GM21717 (cell line): ENCODE measurements around the gene ERN1.

Source experiments
- ATAC-seq: cut with Tn5 transposase; IDR thresholded peaks from one replicate; pipeline ENCODE4 v1.9.1; 2021; ENCODE audit warnings: mild to moderate bottlenecking, moderate library complexity; ENCODE audit not compliant: unreplicated experiment

ERN1 gene

DNA sequence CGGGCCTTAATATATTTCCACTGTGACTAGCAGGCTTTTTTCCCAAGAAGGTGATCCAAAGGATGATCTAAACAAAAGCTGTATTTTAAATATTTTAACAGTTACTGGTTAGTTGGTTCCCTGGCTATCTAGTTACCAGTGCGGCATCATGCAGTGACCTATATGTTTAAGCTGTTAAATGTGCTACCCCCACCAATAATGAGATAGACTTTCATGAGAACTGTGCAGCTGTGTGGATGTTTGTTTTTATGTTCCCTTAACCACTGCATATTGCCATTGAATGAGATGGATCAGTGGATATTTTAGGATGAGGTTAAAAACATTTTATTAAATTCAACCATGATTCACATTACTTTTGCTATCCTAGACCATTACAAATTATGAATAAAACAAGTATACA lies 16.9 kb downstream of the ERN1 start:
- ATAC-seq = no peak

DNA sequence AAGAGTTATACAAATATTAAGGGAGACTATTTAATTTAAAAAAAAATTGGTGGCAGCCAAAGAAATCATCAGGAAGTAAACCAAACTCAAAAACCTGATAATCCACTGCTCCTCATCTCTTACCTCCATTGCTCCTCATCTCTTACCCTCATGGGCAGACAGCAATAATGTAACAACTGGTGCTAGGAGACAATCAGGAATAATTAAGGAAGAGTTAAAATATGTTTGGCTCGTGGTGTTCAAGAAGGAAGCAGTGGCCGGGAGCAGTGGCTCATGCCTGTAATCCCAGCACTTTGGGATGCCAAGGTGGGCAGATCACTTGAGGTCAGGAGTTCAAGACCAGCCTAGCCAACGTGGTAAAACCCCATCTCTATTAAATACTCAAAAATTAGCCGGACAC lies 18.1 kb downstream of the ERN1 start:
- ATAC-seq = no peak

DNA sequence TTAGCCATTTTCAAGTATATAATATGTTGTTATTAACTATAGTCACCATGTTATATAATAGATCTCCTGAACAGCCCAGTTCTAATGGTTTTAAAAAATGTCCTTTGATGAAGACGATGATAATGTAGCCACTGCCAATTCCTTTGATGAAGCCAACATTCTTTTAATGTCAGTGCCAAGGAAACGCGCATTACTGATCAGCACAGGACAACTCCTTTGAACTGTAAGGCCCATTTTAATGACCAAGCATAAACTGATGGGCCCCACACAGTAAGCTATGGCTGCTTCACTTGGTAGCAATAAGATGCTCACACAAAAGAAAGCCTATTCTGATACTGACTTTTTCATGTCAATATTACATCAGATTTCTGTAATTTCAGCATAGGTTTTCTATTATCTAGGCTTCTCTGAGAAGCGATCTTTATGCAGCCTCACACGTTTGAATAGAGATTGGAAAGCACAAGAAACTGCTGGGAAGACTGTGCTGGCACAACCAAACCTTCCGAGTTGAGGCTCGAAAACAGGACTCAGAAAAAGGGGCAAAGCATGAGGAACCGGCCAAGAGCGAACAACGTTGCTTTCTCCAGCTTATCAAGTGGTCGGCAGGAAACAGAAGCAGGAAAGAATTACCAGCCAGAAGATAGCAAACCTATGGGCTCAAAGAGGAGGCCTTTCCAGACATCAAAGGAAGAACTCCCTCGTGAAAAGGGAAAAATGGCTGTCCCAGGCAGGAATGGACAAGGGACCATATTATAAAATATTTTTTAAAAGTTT lies 19.4 kb downstream of the ERN1 start:
- no peak for ATAC-seq

DNA sequence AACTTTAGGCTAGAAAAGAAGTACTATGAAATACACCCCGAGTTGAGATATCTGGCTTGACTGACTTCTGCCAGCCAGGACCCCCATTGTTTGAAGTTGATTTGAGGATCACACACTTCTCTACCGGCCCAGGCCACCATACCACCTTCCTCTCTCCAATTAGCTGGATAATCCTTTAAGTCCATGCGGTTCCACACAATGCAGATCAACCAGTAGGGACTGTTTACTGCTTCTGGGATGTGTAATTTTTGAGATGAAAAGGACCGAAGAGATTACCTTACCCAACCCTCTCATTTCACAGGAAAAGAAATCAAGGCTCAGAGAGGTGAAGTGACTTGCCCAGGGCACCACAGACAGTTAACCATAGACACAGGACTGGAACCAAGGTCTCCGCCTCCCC lies 20.5 kb downstream of the ERN1 start:
- no peak for ATAC-seq

DNA sequence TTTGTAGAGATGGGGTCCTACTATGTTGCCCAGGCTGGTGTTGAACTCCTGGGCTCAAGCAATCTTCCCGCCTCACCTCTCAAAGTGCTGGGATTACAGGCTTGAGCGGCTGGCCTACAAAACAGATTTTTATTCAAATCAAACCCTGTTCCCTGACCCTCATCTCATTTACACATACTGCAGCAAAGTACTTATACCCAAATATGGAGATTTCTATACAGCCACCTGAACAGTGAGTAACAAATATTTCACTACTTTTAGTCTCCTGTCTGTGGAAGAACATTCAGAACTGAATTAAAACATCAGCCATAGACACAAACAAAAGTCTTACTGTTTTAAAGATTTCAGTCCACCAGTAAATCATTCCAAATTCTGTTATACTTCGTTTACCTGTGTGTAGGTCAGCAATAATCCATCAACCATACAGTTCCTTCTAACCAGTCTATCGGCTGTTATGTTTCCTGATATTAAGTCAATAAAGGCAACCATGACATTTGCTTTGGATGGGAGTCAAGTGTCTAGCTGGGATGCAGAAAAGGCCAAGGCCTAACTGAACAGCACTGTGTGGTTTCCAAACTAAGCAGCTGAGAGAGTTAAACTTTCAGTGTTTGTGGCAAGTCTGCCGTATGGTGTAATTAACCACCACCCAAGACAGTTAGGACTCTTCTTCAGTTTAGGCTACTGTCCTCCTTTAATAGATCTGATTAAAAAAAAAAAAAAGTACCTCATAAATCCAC lies 22.3 kb downstream of the ERN1 start:
- ATAC-seq = no peak

DNA sequence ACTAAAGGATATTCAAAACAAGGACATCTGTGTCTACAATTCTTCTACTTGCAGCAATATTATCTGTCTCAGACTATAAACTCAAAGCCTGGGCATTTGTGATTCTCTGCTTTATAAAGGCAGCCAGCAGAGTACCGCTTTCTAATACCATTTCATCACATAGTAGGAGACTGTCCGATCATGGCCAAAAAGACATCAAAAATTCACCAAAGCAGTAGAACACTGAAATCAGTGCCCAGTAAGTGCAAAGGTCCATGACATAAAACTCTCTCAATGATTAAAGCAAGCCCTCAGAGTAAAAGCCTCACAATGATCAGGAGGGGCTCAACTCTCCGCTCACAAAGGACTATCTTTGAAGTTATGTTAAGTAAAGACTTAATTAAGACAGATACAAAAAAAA lies 23.0 kb downstream of the ERN1 start:
- no peak for ATAC-seq

DNA sequence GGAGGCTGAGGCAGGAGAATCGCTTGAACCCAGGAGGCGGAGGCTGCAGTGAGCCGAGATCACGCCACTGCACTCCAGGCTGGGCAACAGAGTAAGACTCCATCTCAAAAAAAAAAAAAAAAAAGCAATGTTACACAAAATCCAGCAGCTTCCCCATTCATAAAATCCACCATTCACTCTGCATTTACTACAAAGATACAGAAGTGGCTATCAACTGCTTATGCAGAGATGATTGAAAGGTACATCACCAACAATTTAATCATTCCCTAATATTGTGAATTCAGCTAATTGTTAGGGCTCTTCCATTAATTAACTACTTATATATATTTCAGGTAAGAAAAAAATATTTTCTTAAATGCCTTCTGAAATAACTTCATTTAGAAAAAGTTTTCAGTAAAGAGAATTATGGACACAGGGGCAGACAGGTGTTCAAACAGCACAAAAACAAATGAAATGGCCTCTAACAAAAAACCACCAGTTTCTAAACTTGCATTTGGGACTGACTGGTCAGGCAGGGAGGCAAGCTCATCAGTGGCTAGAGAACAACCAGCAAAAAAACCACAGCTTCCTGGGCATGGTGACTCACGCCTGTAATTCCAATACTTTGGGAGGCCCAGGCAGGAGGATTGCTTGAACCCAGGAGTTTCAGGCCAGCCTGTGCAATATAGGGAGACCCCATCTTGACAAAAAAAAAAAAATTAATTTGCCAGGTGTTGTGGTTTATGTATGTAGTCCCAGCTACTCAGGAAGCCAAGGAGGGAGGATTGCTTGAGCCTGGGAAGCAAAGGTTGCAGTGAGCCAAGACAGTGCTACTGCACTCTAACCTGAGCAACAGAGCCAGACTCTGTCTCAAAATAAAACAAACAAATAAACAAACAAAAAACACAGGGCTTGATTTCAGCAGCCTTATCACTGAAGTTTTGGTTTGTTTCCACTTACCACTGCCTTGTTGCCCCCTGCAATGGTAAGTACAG lies 26.3 kb downstream of the ERN1 start:
- ATAC-seq = no peak

DNA sequence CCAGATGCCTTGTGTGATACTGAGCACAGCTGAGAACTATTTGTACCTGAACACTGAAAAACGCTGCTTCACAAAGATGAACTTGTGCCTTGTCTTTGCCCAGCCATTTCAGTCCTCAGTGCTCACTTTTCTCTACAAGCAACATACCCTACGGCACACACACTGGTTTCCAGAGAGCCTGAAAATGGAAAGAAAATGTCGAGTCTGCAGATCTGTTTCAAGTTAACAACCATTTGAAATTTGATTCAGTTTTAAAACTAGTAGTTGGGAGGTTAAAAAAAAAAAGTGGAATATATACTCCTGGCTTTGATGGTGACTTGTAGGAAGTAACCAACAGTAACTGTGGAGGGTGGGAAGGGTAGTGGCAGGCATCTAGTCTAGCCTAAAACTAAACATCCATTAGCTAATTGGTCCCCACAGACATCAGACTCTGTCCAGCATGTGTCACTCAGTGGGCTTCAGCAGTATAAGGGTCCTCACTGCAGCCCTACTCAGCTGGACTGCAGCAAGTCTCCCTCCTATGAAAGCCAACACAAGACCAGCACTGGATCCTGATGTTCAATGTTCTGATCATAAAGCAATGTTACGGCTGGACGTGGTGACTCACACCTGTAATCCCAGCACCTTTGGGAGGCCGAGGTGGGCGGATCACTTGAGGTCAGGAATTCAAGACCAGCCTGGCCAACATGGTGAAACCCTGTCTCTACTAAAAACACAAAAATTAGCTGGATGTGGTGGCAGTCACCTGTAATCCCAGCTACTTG lies 27.1 kb downstream of the ERN1 start:
- no peak for ATAC-seq

DNA sequence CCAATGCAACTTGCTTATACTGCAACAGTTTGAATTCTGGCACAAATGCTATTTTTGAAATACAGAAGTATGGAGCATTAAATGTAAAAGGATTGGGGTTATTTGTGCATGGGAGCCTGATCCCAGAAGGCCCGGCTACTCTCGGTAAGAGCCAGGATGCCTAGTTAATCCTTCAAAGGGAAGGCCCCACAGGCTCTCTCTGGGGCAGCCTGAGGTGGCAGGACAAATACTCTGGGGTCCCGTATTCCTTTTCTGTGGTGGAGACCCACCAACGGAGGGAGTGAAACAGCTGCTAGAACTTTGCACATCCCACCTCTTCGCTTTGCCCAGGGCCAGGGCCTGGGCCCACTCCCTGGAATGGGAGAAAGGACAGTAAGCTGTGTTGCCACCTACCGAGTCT lies 30.4 kb downstream of the ERN1 start:
- ATAC-seq = no peak

DNA sequence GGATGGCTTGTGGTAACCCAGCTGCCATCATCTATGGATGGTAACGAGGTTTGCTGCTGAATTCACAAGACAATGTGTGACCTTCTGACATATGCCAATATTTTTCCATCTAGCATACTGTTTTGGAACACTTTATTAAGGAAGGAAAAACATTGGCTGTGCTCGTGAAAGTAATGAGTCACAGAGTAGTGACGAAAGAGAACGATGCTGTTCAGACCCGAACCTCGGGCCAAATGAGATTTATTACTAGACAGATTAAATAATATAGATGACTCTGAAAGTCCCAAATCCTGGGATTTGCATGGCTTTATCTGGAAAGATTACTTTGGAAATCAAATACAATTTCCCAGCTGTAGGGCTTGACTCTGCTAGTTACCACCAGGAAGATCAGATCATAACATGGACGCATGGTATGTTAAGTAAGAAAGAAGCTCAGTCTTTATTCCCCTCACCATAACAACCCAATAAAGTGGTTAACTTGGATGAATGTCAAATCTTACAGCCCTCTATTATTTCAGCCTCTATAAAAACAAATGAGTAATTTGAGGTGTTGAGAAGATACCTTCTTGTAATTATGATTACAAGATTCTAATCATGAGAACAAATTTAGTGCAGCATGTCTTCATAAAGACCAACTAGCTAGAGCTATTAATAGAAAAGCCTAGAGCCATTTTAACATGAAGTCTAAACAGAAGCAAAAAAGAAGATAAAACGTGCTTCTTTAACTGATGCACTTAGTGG lies 32.6 kb downstream of the ERN1 start:
- no peak for ATAC-seq

DNA sequence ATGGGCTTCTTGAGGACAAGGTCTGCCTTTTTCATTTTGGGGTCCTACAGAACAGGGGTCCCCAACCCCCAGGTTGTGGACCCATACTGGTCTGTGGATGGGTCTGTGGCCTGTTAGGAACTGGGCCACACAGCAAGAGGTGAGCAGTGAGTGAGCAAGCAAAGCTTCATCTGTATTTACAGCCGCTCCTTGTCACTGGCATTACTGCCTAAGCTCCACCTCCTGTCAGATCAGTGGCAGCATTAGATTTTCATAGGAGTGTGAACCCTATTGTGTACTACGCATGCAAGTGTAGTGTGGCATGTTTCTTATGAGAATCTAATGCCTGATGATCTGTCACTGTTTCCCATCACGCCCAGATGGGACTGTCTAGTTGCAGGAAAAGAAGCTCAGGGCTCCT lies 33.9 kb downstream of the ERN1 start:
- ATAC-seq = no peak

DNA sequence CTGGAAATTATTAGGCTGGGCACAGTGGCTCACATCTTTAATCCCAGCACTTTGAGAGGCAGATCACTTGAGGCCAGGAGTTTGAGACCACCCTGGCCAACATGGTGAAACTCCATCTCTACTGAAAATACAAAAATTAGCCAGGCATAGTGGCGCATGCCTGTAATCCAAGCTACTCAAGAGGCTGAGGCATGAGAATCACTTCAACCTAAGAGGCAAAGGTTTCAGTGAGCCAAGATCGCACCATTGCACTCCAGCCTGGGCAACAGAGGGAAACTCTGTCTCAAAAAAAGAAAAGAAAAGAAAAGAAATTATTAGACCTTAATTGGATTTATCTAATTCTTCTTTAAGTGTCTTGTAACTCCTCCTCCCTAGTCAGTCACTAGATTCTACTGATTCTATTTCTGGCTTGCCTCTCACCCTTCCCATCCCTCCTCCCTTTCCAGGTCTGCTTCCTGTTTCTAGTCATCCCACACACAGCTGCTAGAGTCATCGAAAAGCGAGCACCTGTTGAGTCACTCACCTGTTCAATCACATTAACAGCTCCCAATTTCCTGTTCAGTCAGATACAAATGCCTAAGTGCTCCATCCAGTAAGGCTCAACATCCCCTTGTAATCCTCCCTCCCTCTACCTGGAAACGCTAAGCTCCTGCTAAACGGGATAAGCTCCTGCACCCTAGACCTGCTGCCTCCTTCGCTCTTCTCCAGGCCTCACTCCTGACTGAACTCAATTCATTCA lies 34.6 kb downstream of the ERN1 start:
- no peak for ATAC-seq

DNA sequence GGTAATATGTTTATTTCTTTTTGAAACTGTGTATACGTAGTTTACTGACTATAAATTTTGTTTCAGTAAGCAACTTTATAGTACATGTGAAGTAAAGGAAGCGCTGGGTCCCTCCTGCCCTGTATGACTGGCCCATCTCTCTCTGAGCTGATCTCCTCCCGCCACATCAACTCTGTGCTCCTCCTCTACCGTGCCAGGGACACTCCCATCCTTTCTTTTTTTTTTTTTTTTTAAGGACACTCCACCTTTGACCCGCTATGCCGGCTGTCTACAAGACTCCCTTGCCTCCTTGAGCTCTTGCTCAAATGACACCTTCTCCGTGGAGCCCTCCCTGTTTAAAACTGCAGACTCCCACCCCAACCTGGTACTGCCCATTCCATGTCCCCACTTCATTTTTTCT lies 35.5 kb downstream of the ERN1 start:
- ATAC-seq = no peak

DNA sequence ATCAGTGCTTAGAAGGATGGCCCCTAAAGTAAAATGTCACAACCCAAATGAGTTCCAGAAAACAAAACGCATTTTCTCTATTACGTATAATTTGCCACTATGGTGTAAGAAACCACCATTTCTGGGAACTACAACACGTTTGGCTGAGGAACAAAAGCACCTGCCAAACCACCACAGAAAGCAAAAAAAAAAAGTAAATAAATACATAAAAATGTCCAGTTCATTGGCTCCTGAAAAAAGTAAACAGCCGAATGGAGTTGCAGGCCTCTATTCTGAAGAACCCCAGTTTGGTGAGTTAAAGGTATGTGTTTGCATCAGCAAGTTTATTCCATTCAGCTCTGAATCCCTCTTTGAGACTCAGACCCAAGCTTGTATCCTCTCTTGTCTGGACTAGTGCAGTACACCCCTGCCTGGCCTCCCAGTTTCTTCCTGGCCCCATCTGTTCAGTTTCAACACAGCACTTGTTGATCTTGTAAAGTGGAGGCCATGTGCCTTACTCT lies 36.9 kb downstream of the ERN1 start:
- no peak for ATAC-seq

DNA sequence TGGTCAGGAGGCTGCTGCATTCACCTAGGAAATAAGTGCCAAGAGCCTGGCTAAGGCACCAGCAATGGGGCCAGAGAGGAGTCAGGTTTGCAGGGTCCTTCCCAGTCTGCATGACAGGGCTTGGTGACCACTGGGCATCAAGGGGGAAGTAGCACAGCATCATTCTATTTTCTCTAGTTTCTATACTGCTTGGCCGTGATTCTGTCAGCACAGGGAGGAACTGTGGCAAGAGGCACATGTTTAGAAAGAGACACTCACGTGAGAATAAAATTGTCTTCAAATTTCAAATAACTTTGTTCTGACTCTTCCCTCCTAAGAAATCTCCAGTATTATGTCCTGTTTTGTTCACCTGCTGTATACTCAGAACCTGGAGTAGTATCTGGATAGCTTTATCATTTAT lies 37.8 kb downstream of the ERN1 start:
- no peak for ATAC-seq

DNA sequence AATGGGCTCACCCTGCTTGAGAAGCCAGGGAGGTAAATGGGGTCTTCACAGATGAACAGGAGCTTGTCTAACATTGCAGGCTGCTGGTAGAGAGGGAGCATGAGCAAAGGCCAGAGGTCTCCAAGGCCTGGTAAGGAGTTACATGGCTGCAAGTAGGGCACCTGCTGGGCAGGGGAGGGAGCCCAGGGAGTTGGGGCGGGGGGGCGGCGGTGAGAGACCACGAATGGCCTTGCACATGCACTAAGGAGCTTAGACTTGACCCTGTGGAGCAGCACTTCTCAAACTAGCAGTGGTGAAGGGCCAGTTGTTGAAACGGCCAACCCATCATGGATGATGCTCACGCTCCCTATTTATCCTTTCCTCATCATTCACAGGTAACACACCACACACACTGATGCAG lies 38.4 kb downstream of the ERN1 start:
- no peak for ATAC-seq

DNA sequence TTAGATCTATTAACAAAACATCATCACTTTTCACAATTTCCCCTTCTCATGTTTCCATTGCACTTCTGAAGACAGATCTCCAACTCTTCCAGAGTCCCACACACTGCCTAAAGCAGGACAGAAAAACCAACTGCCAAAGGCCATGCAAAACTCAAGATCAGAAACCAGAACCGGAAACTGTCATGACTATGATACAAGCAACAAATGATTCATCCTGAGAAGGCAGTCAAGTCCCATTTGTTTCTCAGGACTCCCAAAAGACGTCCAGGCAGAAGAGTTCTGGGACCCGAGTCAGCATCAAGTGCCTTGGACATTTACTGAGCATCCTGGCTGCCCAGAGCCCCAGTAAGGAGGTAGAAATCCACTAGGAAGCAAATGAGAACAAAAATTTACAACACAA lies 38.8 kb downstream of the ERN1 start:
- ATAC-seq = no peak

DNA sequence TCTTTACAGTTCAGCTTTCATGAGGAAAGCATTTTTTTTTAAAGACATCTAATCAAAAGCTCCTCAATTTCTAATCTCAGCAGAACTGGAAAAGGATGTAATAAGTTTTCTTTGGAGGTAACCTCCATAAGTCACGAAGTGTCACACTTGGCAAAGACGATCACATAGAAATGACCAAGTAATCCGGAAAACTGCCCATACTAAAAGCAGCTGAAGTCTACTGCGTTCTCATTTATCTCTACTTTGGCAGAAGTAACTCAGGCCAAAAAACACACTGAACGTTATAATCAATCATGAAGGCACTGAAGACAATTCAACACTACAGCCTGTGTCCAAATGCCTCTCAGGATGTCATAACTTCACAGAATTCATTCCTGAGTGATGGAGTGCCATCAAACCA lies 39.8 kb downstream of the ERN1 start:
- ATAC-seq = no peak
